ENCODE data around the gene CRTAP. TPM values are rescaled to one million over a fixed set of nuclear protein-coding genes. Genes with fewer than 3 reads are reported as not detected.
A peak's percentile ranks its signal among the peaks of the same experiment; 100 is the strongest.

Gene CRTAP
- total and polyA plus RNA-seq, 7 experiments from 2014 or later: 27.1 to 86.1 (median 46.4) TPM

- H3K36me3 Mint-ChIP-seq: peaks cover 0 to 6% (median 0%) of the 10 kb centered on the region in 5 donors
- Histone ChIP-seq H3K4me1 (ENCODE audit: control insufficient read depth in 2 of 2, insufficient read depth in 2 of 2, low read length in 2 of 2) (peaks cover 17 to 23% of the 10 kb centered on the region in 2 donors), H3K36me3 (ENCODE audit: control insufficient read depth in 2 of 3, insufficient read depth in 3 of 3, low read length in 3 of 3) (no peaks in the 10 kb centered on the region), H3K27me3 (ENCODE audit: control insufficient read depth in 2 of 2, insufficient read depth in 2 of 2, low read length in 2 of 2) (no peaks in the 10 kb centered on the region), H3K4me3 (ENCODE audit: low read length) (no peak overlapping the region), H3K9me3 (ENCODE audit: control insufficient read depth in 2 of 3, low read length in 3 of 3) (no peaks in the 10 kb centered on the region), H3K27ac (ENCODE audit: low read depth, low read length) (peak overlapping the region; percentile 69)
- intact Hi-C loops (cut with micrococcal nuclease): loop anchor here (2.0 to 10.0 kb wide), 3 partner anchors 66 to 1890 kb away; partner anchors contain the start of gene UBP1 (in 1 of the 2)
- peak overlapping the region; percentile 26 to 95 (median 91) for H3K4me3 Mint-ChIP-seq
- CTCF ChIA-PET: interaction anchor here (1.4 kb wide), 1 partner anchor 16 kb away, joined by 5 read pairs; no protein-coding TSS in a partner anchor
- DNase-seq (peak in 1 of 9 donors; percentile 13), ATAC-seq (peak; percentile 30)
- POLR2A ChIA-PET: no interaction called here
- H3K27me3 Mint-ChIP-seq: no peaks in the 10 kb centered on the region
- H3K4me1 Mint-ChIP-seq: peaks cover 23 to 56% (median 37%) of the 10 kb centered on the region in 7 donors
- H3K9me3 Mint-ChIP-seq: no peaks in the 10 kb centered on the region
- peak overlapping the region in 8 of 9 donors; percentile 67 to 91 (median 85) for H3K27ac Mint-ChIP-seq
These were observed 1.4 kb downstream of the CRTAP start for GRCh38 chr3:33115024-33115768.

- no peaks in the 10 kb centered on the region for H3K36me3 ChIP-seq (ENCODE audit: control insufficient read depth in 2 of 3, insufficient read depth in 3 of 3, low read length in 3 of 3)
- ATAC-seq: no peak
- intact Hi-C loops (cut with micrococcal nuclease): loop anchor here in 1 of 2 donors (10.0 kb wide), 1 partner anchor 1893 kb away; no protein-coding TSS in a partner anchor
- Mint-ChIP-seq H3K4me1 (peaks cover 19 to 54% (median 35%) of the 10 kb centered on the region in 7 donors), H3K9me3 (no peaks in the 10 kb centered on the region), H3K36me3 (peaks cover 0 to 19% (median 5%) of the 10 kb centered on the region in 5 donors), H3K27me3 (no peaks in the 10 kb centered on the region), H3K4me3 (no peak overlapping the region), H3K27ac (peak overlapping the region in 4 of 9 donors; percentile 4 to 36 (median 18))
- peaks cover 17 to 22% of the 10 kb centered on the region in 2 donors for H3K4me1 ChIP-seq (ENCODE audit: control insufficient read depth in 2 of 2, insufficient read depth in 2 of 2, low read length in 2 of 2)
- no peaks in the 10 kb centered on the region for H3K9me3 ChIP-seq (ENCODE audit: control insufficient read depth in 2 of 3, low read length in 3 of 3)
- no peak overlapping the region for H3K4me3 ChIP-seq (ENCODE audit: low read length)
- DNase-seq: no peak
- POLR2A ChIA-PET: interaction anchor here (0.6 kb wide), 1 partner anchor 27 kb away, joined by 3 read pairs; no protein-coding TSS in a partner anchor
- no peaks in the 10 kb centered on the region for H3K27me3 ChIP-seq (ENCODE audit: control insufficient read depth in 2 of 2, insufficient read depth in 2 of 2, low read length in 2 of 2)
- H3K27ac ChIP-seq (ENCODE audit: low read depth, low read length): no peak overlapping the region
- CTCF ChIA-PET: no interaction called here
These were observed 3.6 kb downstream of the CRTAP start for GRCh38 chr3:33117461-33117860.

GRCh38 chr3:33119891-33120290 is 6.1 kb downstream of the CRTAP start:
- H3K36me3 Mint-ChIP-seq: peaks cover 0 to 38% (median 13%) of the 10 kb centered on the region in 5 donors
- ATAC-seq (no peak), DNase-seq (no peak)
- H3K27me3 Mint-ChIP-seq: no peaks in the 10 kb centered on the region
- no peak overlapping the region for H3K4me3 ChIP-seq (ENCODE audit: low read length)
- intact Hi-C loops (cut with micrococcal nuclease): loop anchor here in 1 of 2 donors (1.0 to 10.0 kb wide), 2 partner anchors 14 to 1895 kb away; no protein-coding TSS in a partner anchor
- H3K4me1 Mint-ChIP-seq: peaks cover 2 to 38% (median 26%) of the 10 kb centered on the region in 7 donors
- POLR2A ChIA-PET: no interaction called here
- H3K4me3 Mint-ChIP-seq: no peak overlapping the region
- peaks cover 7 to 8% of the 10 kb centered on the region in 2 donors for H3K4me1 ChIP-seq (ENCODE audit: control insufficient read depth in 2 of 2, insufficient read depth in 2 of 2, low read length in 2 of 2)
- no peaks in the 10 kb centered on the region for H3K9me3 ChIP-seq (ENCODE audit: control insufficient read depth in 2 of 3, low read length in 3 of 3)
- peaks cover 0 to 8% (median 0%) of the 10 kb centered on the region in 3 experiments for H3K36me3 ChIP-seq (ENCODE audit: control insufficient read depth in 2 of 3, insufficient read depth in 3 of 3, low read length in 3 of 3)
- H3K27ac ChIP-seq (ENCODE audit: low read depth, low read length): no peak overlapping the region
- H3K27me3 ChIP-seq (ENCODE audit: control insufficient read depth in 2 of 2, insufficient read depth in 2 of 2, low read length in 2 of 2): no peaks in the 10 kb centered on the region
- H3K27ac Mint-ChIP-seq: peak overlapping the region in 1 of 9 donors; percentile 9
- H3K9me3 Mint-ChIP-seq: no peaks in the 10 kb centered on the region
- CTCF ChIA-PET: no interaction called here

- Histone ChIP-seq H3K27ac (ENCODE audit: low read depth, low read length) (no peak overlapping the region), H3K27me3 (ENCODE audit: control insufficient read depth in 2 of 2, insufficient read depth in 2 of 2, low read length in 2 of 2) (no peaks in the 10 kb centered on the region), H3K36me3 (ENCODE audit: control insufficient read depth in 2 of 3, insufficient read depth in 3 of 3, low read length in 3 of 3) (peaks cover 0 to 13% (median 0%) of the 10 kb centered on the region in 3 experiments), H3K4me3 (ENCODE audit: low read length) (no peak overlapping the region), H3K4me1 (ENCODE audit: control insufficient read depth in 2 of 2, insufficient read depth in 2 of 2, low read length in 2 of 2) (no peaks in the 10 kb centered on the region), H3K9me3 (ENCODE audit: control insufficient read depth in 2 of 3, low read length in 3 of 3) (no peaks in the 10 kb centered on the region)
- Mint-ChIP-seq H3K4me1 (peaks cover 0 to 13% (median 6%) of the 10 kb centered on the region in 7 donors), H3K27ac (no peak overlapping the region), H3K4me3 (no peak overlapping the region), H3K9me3 (no peaks in the 10 kb centered on the region), H3K27me3 (no peaks in the 10 kb centered on the region), H3K36me3 (peaks cover 7 to 53% (median 17%) of the 10 kb centered on the region in 5 donors)
- ATAC-seq: no peak
- ChIA-PET CTCF (no interaction called here), POLR2A (no interaction called here)
- intact Hi-C loops (cut with micrococcal nuclease): no loop called here
- DNase-seq: no peak
These were observed 9.2 kb downstream of the CRTAP start for GRCh38 chr3:33122991-33123390.

- Histone ChIP-seq H3K27me3 (ENCODE audit: control insufficient read depth in 2 of 2, insufficient read depth in 2 of 2, low read length in 2 of 2) (no peaks in the 10 kb centered on the region), H3K9me3 (ENCODE audit: control insufficient read depth in 2 of 3, low read length in 3 of 3) (no peaks in the 10 kb centered on the region), H3K27ac (ENCODE audit: low read depth, low read length) (no peak overlapping the region), H3K4me3 (ENCODE audit: low read length) (no peak overlapping the region), H3K36me3 (ENCODE audit: control insufficient read depth in 2 of 3, insufficient read depth in 3 of 3, low read length in 3 of 3) (peaks cover 0 to 13% (median 0%) of the 10 kb centered on the region in 3 experiments), H3K4me1 (ENCODE audit: control insufficient read depth in 2 of 2, insufficient read depth in 2 of 2, low read length in 2 of 2) (no peaks in the 10 kb centered on the region)
- Mint-ChIP-seq H3K27ac (no peak overlapping the region), H3K27me3 (no peaks in the 10 kb centered on the region), H3K36me3 (peaks cover 7 to 54% (median 17%) of the 10 kb centered on the region in 5 donors), H3K9me3 (no peaks in the 10 kb centered on the region), H3K4me3 (no peak overlapping the region), H3K4me1 (peaks cover 0 to 8% (median 1%) of the 10 kb centered on the region in 7 donors)
- DNase-seq (no peak), ATAC-seq (no peak)
- intact Hi-C loops (cut with micrococcal nuclease): no loop called here
- ChIA-PET CTCF (interaction anchor here (0.6 kb wide), 1 partner anchor 884 kb away, joined by 3 read pairs; no protein-coding TSS in a partner anchor), POLR2A (no interaction called here)
These were observed 10.8 kb downstream of the CRTAP start for GRCh38 chr3:33124638-33125037.

GRCh38 chr3:33125840-33126239 is 12.0 kb downstream of the CRTAP start:
- H3K4me3 Mint-ChIP-seq: no peak overlapping the region
- peak overlapping the region in 1 of 9 donors; percentile 6 for H3K27ac Mint-ChIP-seq
- ATAC-seq (no peak), DNase-seq (no peak)
- H3K4me1 Mint-ChIP-seq: peaks cover 0 to 6% (median 0%) of the 10 kb centered on the region in 7 donors
- no peaks in the 10 kb centered on the region for H3K27me3 ChIP-seq (ENCODE audit: control insufficient read depth in 2 of 2, insufficient read depth in 2 of 2, low read length in 2 of 2)
- no peak overlapping the region for H3K27ac ChIP-seq (ENCODE audit: low read depth, low read length)
- ChIA-PET POLR2A (no interaction called here), CTCF (no interaction called here)
- no peaks in the 10 kb centered on the region for H3K27me3 Mint-ChIP-seq
- intact Hi-C loops (cut with micrococcal nuclease): no loop called here
- peaks cover 7 to 47% (median 12%) of the 10 kb centered on the region in 5 donors for H3K36me3 Mint-ChIP-seq
- no peaks in the 10 kb centered on the region for H3K9me3 Mint-ChIP-seq
- peaks cover 0 to 16% (median 0%) of the 10 kb centered on the region in 3 experiments for H3K36me3 ChIP-seq (ENCODE audit: control insufficient read depth in 2 of 3, insufficient read depth in 3 of 3, low read length in 3 of 3)
- no peaks in the 10 kb centered on the region for H3K4me1 ChIP-seq (ENCODE audit: control insufficient read depth in 2 of 2, insufficient read depth in 2 of 2, low read length in 2 of 2)
- H3K4me3 ChIP-seq (ENCODE audit: low read length): no peak overlapping the region
- H3K9me3 ChIP-seq (ENCODE audit: control insufficient read depth in 2 of 3, low read length in 3 of 3): no peaks in the 10 kb centered on the region
